ENCODE results near the gene MIA.
A peak's percentile ranks its signal among the peaks of the same experiment; 100 is the strongest.
"Not testable (repeated sequence)": the region's sequence is repeated elsewhere in the genome, so short reads cannot be mapped to it uniquely, and the experiment has no call there.

Gene MIA

DNA sequence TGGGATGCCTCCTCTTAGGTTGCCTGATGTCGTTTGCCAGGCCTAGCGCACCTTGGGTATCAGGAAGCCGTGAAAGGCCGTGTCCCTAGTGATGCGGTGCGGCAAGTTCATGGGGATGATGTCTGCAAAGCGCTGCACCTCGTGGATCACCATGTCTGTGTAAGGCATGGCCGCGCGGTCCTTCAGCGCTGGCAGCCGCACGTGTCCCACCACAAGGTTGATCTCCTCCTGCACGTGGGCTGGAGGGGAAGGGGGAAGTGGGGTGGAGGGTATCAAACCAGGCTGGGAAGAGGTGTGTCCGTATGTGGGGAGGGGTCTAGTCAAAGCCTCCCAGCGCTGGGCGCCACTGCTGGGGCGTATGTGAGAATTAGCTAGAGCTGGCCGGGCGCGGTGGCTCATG lies 46.8 kb downstream of the MIA start:
- no peak overlapping the region for H3K4me3 ChIP-seq (replicated peaks; ENCODE audit: insufficient read depth, low read length)
- DNase-seq (ENCODE audit: low read depth in 1 of 2, low spot score in 1 of 2), result no peak
- TF ChIP-seq POLR2AphosphoS5 (IDR thresholded peaks at IDR 0.05; ENCODE audit: low read depth), result no peak
- TF ChIP-seq GABPA (IDR thresholded peaks at IDR 0.05; ENCODE audit: low read depth), result no peak
- TF ChIP-seq, protein P1, sequence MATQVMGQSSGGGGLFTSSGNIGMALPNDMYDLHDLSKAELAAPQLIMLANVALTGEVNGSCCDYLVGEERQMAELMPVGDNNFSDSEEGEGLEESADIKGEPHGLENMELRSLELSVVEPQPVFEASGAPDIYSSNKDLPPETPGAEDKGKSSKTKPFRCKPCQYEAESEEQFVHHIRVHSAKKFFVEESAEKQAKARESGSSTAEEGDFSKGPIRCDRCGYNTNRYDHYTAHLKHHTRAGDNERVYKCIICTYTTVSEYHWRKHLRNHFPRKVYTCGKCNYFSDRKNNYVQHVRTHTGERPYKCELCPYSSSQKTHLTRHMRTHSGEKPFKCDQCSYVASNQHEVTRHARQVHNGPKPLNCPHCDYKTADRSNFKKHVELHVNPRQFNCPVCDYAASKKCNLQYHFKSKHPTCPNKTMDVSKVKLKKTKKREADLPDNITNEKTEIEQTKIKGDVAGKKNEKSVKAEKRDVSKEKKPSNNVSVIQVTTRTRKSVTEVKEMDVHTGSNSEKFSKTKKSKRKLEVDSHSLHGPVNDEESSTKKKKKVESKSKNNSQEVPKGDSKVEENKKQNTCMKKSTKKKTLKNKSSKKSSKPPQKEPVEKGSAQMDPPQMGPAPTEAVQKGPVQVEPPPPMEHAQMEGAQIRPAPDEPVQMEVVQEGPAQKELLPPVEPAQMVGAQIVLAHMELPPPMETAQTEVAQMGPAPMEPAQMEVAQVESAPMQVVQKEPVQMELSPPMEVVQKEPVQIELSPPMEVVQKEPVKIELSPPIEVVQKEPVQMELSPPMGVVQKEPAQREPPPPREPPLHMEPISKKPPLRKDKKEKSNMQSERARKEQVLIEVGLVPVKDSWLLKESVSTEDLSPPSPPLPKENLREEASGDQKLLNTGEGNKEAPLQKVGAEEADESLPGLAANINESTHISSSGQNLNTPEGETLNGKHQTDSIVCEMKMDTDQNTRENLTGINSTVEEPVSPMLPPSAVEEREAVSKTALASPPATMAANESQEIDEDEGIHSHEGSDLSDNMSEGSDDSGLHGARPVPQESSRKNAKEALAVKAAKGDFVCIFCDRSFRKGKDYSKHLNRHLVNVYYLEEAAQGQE (IDR thresholded peaks at IDR 0.05; ENCODE audit: insufficient replicate concordance, low read depth), result no peak
- TF ChIP-seq, protein P2, sequence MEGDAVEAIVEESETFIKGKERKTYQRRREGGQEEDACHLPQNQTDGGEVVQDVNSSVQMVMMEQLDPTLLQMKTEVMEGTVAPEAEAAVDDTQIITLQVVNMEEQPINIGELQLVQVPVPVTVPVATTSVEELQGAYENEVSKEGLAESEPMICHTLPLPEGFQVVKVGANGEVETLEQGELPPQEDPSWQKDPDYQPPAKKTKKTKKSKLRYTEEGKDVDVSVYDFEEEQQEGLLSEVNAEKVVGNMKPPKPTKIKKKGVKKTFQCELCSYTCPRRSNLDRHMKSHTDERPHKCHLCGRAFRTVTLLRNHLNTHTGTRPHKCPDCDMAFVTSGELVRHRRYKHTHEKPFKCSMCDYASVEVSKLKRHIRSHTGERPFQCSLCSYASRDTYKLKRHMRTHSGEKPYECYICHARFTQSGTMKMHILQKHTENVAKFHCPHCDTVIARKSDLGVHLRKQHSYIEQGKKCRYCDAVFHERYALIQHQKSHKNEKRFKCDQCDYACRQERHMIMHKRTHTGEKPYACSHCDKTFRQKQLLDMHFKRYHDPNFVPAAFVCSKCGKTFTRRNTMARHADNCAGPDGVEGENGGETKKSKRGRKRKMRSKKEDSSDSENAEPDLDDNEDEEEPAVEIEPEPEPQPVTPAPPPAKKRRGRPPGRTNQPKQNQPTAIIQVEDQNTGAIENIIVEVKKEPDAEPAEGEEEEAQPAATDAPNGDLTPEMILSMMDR (IDR thresholded peaks at IDR 0.05; ENCODE audit: insufficient read depth, low read length), result no peak
- no peak for TF ChIP-seq SPI1 (IDR thresholded peaks at IDR 0.05; ENCODE audit: borderline replicate concordance, low read depth)
- no peaks in the 10 kb centered on the region for H3K27me3 ChIP-seq (ENCODE audit: insufficient read depth, poor library complexity, severe bottlenecking)
- peak overlapping the region; percentile 86 for H3K27ac ChIP-seq (replicated peaks)

DNA sequence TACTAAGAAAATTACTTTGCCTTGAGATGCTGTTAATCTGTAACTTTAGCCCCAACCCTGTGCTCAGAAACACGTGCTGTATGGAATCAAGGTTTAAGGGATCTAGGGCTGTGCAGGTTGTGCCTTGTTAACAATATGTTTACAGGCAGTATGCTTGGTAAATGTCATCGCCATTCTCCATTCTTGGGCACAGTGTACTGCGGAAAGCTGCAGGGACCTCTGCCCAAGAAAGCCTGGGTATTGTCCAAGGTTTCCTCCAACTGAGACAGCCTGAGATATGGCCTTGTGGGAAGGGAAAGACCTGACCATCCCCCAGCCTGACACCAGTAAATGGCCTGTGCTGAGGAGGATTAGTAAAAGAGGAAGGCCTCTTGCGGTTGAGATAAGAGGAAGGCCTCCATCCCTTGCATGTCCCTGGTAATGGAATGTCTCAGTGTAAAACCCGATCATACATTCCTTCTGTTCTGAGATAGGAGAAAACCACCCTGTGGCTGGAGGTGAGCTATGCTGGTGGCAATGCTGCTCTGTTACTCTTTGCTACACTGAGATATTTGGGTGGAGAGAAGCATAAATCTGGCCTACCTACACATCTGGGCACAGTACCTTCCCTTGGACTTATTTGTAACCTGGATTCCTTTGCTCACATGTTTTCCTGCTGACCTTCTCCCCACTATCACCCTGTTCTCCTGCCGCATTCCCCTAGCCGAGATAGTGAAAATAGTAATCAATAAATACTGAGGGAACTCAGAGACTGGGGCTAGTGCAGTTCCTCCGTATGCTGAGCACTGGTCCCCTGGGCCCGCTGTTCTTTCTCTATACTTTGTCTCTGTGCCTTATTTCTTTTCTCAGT lies 47.6 kb downstream of the MIA start:
- TF ChIP-seq SPI1 (IDR thresholded peaks at IDR 0.05; ENCODE audit: borderline replicate concordance, low read depth), result peak; percentile 99
- peak; percentile 63 for TF ChIP-seq POLR2AphosphoS5 (IDR thresholded peaks at IDR 0.05; ENCODE audit: low read depth)
- peak; percentile 67 to 93 for DNase-seq (ENCODE audit: low read depth in 1 of 2, low spot score in 1 of 2)
- not testable (repeated sequence) for H3K27me3 ChIP-seq (ENCODE audit: insufficient read depth, poor library complexity, severe bottlenecking); H3K4me3 ChIP-seq (replicated peaks; ENCODE audit: insufficient read depth, low read length)
- peak overlapping the region; percentile 86 for H3K27ac ChIP-seq (replicated peaks)

DNA sequence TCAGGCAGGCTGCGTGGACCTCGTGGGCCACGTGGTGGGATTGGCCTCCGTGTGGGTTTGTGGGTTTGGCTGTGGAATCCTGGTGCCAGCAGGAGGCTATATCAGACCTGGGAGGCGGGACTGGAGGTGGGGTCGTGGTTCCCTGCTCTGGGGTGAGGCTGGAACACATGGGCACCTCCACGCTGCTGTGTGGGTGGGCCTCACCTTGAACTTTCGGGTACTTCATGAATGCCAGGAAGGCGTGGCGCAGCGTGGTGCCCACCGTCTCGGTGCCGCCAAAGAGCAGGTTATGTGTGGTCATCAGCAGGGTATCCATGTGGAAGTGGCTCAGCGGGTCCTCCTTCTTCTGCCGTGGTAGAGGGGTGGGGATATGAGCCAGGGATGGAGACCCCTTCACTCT lies 49.6 kb downstream of the MIA start:
- peak overlapping the region; percentile 86 for H3K27ac ChIP-seq (replicated peaks)
- not testable (repeated sequence) for H3K4me3 ChIP-seq (replicated peaks; ENCODE audit: insufficient read depth, low read length); DNase-seq (ENCODE audit: low read depth in 1 of 2, low spot score in 1 of 2); H3K27me3 ChIP-seq (ENCODE audit: insufficient read depth, poor library complexity, severe bottlenecking)

DNA sequence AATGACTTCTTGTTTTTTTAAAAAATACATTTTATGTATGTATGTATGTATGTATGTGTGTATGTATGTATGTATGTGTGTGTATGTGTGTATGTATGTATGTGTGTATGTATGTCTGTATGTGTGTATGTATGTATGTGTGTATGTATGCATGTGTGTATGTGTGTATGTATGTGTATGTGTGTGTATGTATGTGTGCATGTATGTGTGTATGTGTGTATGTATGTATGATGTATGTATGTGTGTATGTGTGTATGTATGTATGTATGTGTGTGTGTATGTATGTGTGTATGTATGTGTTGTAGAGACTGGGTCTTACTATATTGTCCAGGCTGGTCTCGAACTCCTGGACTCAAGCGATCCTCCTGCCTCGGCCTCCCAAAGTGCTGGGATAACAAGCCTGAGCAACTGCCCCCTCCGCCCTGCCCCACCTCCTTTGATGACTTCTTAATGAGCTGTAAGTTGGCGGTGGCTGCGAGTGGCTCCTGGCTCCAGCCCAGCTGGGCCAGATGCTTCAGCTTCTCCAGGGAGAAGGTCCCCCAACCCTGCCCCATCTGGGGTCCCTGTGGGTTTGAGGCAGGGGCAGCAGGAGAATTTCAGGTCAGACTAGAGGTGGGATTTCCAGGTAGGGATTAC lies 50.3 kb downstream of the MIA start:
- not testable (repeated sequence) for H3K4me3 ChIP-seq (replicated peaks; ENCODE audit: insufficient read depth, low read length); H3K27me3 ChIP-seq (ENCODE audit: insufficient read depth, poor library complexity, severe bottlenecking); DNase-seq (ENCODE audit: low read depth in 1 of 2, low spot score in 1 of 2); H3K27ac ChIP-seq (replicated peaks)

DNA sequence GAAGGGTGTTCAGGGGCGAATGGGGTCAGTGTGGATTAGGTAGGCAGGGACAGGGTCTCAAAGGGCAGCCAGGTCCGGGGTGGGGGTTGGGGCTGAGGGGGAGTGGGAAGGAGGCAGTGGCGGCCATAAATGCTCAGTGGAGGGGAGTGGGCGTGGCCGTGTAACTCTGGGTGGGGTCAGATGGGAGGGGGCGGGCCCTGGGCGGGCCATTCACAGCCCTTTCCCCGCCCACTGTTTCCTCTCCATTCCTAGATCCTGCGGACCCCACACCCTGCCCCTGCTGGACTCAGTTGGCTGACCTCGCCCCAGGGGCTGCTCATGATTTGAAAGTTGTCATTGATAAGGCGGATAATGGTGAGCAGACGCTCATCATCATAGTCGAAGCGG lies 51.0 kb downstream of the MIA start:
- H3K27me3 ChIP-seq (ENCODE audit: insufficient read depth, poor library complexity, severe bottlenecking); H3K4me3 ChIP-seq (replicated peaks; ENCODE audit: insufficient read depth, low read length); DNase-seq (ENCODE audit: low read depth in 1 of 2, low spot score in 1 of 2): not testable (repeated sequence)
- 0 out of 2 replicates have a peak overlapping the region, but pooled peaks have one; percentile 35 for H3K27ac ChIP-seq (replicated peaks)

DNA sequence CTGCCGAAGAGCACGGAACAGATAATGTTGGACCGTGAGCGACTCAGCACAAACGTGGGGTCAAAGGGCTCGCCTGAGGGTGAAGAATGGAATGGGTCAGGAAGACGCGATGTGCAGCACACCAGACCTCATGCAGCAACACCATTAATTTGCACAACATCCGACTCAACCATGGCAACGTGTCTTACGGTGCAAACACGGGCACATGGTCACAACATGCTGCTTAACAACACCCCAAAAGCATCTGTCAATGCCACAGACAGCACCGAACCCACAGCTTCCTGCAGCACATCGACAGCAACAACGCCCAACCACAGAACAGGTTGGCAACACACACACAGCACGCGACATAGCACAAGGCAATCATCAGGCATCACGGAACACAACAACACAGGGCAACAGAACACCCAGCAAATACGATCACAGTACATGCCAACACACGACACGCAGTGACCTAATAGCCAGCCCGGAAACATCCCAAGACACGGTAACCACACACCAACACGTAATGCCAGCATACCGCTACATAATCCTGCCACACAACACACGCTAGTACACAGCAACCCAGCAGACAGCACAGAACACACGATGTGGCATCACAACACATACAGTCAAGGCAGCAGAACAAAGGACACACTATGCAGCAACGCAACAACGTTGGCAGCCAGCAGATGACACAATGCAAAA lies 51.5 kb downstream of the MIA start:
- peak in 1 of 2 experiments; percentile 52 for DNase-seq (ENCODE audit: low read depth in 1 of 2, low spot score in 1 of 2)
- H3K27me3 ChIP-seq (ENCODE audit: insufficient read depth, poor library complexity, severe bottlenecking); H3K4me3 ChIP-seq (replicated peaks; ENCODE audit: insufficient read depth, low read length): not testable (repeated sequence)
- TF ChIP-seq POLR2AphosphoS5 (IDR thresholded peaks at IDR 0.05; ENCODE audit: low read depth), result peak; percentile 58; the same call in 1 of the 2 replicates
- H3K27ac ChIP-seq (replicated peaks), result peak overlapping the region; percentile 60

All from HL-60 (cell line).